Retina (tissue), 1 donor: Measurements from ENCODE around the gene PGLYRP2.
"Not testable (repeated sequence)": the region's sequence is repeated elsewhere in the genome, so short reads cannot be mapped to it uniquely, and the experiment has no call there.

Source experiments
- DNase-seq: peaks from one replicate; pipeline ENCODE4 v3.0.0-alpha.2; 2016

PGLYRP2 gene

GRCh38 chr19:15479391-15480345, at the start of gene PGLYRP2:
TSS of gene PGLYRP2 (minus strand) at chr19:15479501. CDS start at chr19:15479371, 130 bp downstream.
- DNase-seq = peak; percentile 35

- DNase-seq = no peak
These were observed 48.4 kb upstream of the PGLYRP2 start for GRCh38 chr19:15527705-15528104.

- no peak for DNase-seq
These were observed 47.1 kb upstream of the PGLYRP2 start for GRCh38 chr19:15526408-15526807.

GRCh38 chr19:15525291-15525690, 46.0 kb upstream of the PGLYRP2 start:
- no peak for DNase-seq

GRCh38 chr19:15524781-15525180, 45.5 kb upstream of the PGLYRP2 start:
- no peak for DNase-seq

- DNase-seq = no peak
These were observed 40.2 kb upstream of the PGLYRP2 start for GRCh38 chr19:15519433-15519976.

- no peak for DNase-seq
These were observed 38.5 kb upstream of the PGLYRP2 start for GRCh38 chr19:15517778-15518177.

- no peak for DNase-seq
These were observed 37.1 kb upstream of the PGLYRP2 start for GRCh38 chr19:15516363-15516762.

GRCh38 chr19:15515227-15515625, 35.9 kb upstream of the PGLYRP2 start:
- not testable (repeated sequence) for DNase-seq

- no peak for DNase-seq
These were observed 32.5 kb upstream of the PGLYRP2 start for GRCh38 chr19:15511671-15512424.

- DNase-seq = no peak
These were observed 28.9 kb upstream of the PGLYRP2 start, which contains the start of gene CYP4F22 for GRCh38 chr19:15508035-15508710. TSS of gene CYP4F22 (plus strand) at chr19:15508525. CDS start at chr19:15525337, 16,812 bp downstream.

GRCh38 chr19:15507068-15508034, 28.1 kb upstream of the PGLYRP2 start:
- no peak for DNase-seq

GRCh38 chr19:15506074-15506571, 26.8 kb upstream of the PGLYRP2 start:
- DNase-seq = no peak

GRCh38 chr19:15502264-15502663, 23.0 kb upstream of the PGLYRP2 start:
- DNase-seq = no peak

- DNase-seq = no peak
These were observed 22.3 kb upstream of the PGLYRP2 start for GRCh38 chr19:15501596-15501995.

GRCh38 chr19:15498910-15499309, 19.6 kb upstream of the PGLYRP2 start:
- DNase-seq = no peak

- no peak for DNase-seq
These were observed 19.0 kb upstream of the PGLYRP2 start for GRCh38 chr19:15498156-15498858.

- no peak for DNase-seq
These were observed 15.8 kb upstream of the PGLYRP2 start for GRCh38 chr19:15495151-15495550.

GRCh38 chr19:15488489-15489226, 9.4 kb upstream of the PGLYRP2 start:
- DNase-seq = no peak

- no peak for DNase-seq
These were observed 7.7 kb upstream of the PGLYRP2 start for GRCh38 chr19:15487038-15487437.
